Breast epithelium (tissue), 4 donors: ENCODE data around the gene ACSM4. TPM values are rescaled to one million over a fixed set of nuclear protein-coding genes. Genes with fewer than 3 reads are reported as not detected.

Source experiments
- DNase-seq, 2 donors: peaks; one replicate each; pipeline ENCODE4 v3.0.0-alpha.2; 2019; ENCODE audit warnings: low spot score in 2 of 2
- H3K27ac ChIP-seq, 2 donors: fragments of 200-600 bp; sonication (generic) in 1 of 2; one replicate each; pipeline ENCODE4 v1.5.1; 2016 to 2019; ENCODE audit warnings: mild to moderate bottlenecking in 1 of 2
- H3K27me3 ChIP-seq, 2 donors: fragments of 200-600 bp; sonication (generic) in 1 of 2; one replicate each; pipeline versions ENCODE4 v1.5.1 to v1.6.0; 2017 to 2019; ENCODE audit warnings: control low read depth in 1 of 2, mild to moderate bottlenecking in 1 of 2
- H3K36me3 ChIP-seq: fragments of 200-600 bp; one replicate; pipeline ENCODE4 v1.5.1; 2019
- H3K4me1 ChIP-seq, 2 donors: fragments of 200-600 bp; sonication (generic); one replicate each; pipeline ENCODE4 v1.5.1; 2016 to 2019; ENCODE audit warnings: control low read depth in 1 of 2
- H3K4me3 ChIP-seq, 3 donors: fragments of 200-600 bp; sonication (generic); 1 replicate in 2 of 3; 2 replicates in 1 of 3; pipeline ENCODE4 v1.5.1; 2016 to 2019; ENCODE audit warnings: mild to moderate bottlenecking in 3 of 3, moderate library complexity in 2 of 3
- H3K9me3 ChIP-seq, 2 donors: fragments of 200-600 bp; sonication (generic) in 1 of 2; one replicate each; pipeline ENCODE4 v1.5.1; 2016 to 2019; ENCODE audit warnings: control low read depth in 1 of 2
- CTCF ChIP-seq, 3 donors: fragments of 450-650 bp; IDR thresholded peaks; one replicate each; pipeline ENCODE4 v1.5.1; 2016 to 2017; ENCODE audit warnings: antibody characterized with exemption in 3 of 3, mild to moderate bottlenecking in 3 of 3, moderate library complexity in 3 of 3
- POLR2A ChIP-seq: fragments of 450-650 bp; IDR thresholded peaks from one replicate; pipeline ENCODE4 v1.6.1; 2016; ENCODE audit warnings: antibody characterized with exemption, mild to moderate bottlenecking, moderate library complexity
- POLR2AphosphoS5 ChIP-seq, 3 donors: sonication (generic); formaldehyde crosslinking; IDR thresholded peaks; one replicate each; pipeline ENCODE4 v1.6.1; 2017; ENCODE audit warnings: antibody characterized with exemption in 3 of 3
- intact Hi-C: fragments of 100-400 bp; cut with DNase I; formaldehyde crosslinking; loops from one replicate; pipeline ENCODE4 v1.15.1; 2023; ENCODE audit warnings: low total_unique reads
- total RNA-seq, 3 donors: library from RNA; depleted of rRNA; stranded (reverse); fragments of >200 nt; gene quantifications; one replicate each; pipeline ENCODE4 v1.1.0, GENCODE V29; 2016

Gene ACSM4
- total RNA-seq, 3 donors from 2014 or later, result not detected

DNA sequence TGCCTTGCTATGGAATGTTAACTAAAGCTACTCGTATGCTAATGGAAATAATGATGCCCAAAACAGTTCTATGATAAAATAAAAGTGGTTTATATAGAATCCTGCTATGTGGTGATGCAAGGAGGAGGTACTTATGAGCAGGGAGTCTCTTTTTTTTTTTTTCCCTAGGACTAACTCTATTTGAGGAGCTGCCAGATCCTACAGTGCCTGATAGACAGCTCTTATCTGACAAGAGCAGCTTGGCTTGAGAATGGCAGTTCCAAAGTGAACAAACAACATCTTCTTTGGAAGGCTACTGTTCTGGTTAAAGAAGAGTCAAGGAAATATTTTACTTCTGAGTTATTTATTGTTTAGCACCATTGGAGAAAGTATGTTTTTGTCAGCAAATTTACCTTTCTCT lies 10.2 kb upstream of the ACSM4 start:
- intact Hi-C loops, result no loop called here
- Histone ChIP-seq H3K36me3 (no peaks in the 10 kb centered on the region), H3K27ac (no peak overlapping the region), H3K27me3 (no peaks in the 10 kb centered on the region), H3K9me3 (peaks cover 0 to 13% of the 10 kb centered on the region in 2 donors), H3K4me1 (no peaks in the 10 kb centered on the region), H3K4me3 (no peak overlapping the region)
- TF ChIP-seq POLR2A (no peak), CTCF (IDR thresholded peaks at IDR 0.05) (no peak), POLR2AphosphoS5 (IDR thresholded peaks at IDR 0.05) (no peak)
- DNase-seq, result no peak

GRCh38 chr12:7295529-7295928 lies 8.3 kb upstream of the ACSM4 start:
- Histone ChIP-seq H3K27me3 (no peaks in the 10 kb centered on the region), H3K36me3 (no peaks in the 10 kb centered on the region), H3K9me3 (peaks cover 0 to 4% of the 10 kb centered on the region in 2 donors), H3K27ac (no peak overlapping the region), H3K4me3 (no peak overlapping the region), H3K4me1 (no peaks in the 10 kb centered on the region)
- no peak for DNase-seq
- intact Hi-C loops, result no loop called here
- TF ChIP-seq POLR2A (no peak), CTCF (IDR thresholded peaks at IDR 0.05) (no peak), POLR2AphosphoS5 (IDR thresholded peaks at IDR 0.05) (no peak)

- Histone ChIP-seq H3K36me3 (no peaks in the 10 kb centered on the region), H3K27me3 (no peaks in the 10 kb centered on the region), H3K4me1 (no peaks in the 10 kb centered on the region), H3K4me3 (no peak overlapping the region), H3K27ac (no peak overlapping the region), H3K9me3 (no peaks in the 10 kb centered on the region)
- intact Hi-C loops, result no loop called here
- no peak for DNase-seq
- TF ChIP-seq CTCF (IDR thresholded peaks at IDR 0.05) (no peak), POLR2A (no peak), POLR2AphosphoS5 (IDR thresholded peaks at IDR 0.05) (no peak)
Measured at GRCh38 chr12:7297865-7298264, 6.0 kb upstream of the ACSM4 start.

DNA sequence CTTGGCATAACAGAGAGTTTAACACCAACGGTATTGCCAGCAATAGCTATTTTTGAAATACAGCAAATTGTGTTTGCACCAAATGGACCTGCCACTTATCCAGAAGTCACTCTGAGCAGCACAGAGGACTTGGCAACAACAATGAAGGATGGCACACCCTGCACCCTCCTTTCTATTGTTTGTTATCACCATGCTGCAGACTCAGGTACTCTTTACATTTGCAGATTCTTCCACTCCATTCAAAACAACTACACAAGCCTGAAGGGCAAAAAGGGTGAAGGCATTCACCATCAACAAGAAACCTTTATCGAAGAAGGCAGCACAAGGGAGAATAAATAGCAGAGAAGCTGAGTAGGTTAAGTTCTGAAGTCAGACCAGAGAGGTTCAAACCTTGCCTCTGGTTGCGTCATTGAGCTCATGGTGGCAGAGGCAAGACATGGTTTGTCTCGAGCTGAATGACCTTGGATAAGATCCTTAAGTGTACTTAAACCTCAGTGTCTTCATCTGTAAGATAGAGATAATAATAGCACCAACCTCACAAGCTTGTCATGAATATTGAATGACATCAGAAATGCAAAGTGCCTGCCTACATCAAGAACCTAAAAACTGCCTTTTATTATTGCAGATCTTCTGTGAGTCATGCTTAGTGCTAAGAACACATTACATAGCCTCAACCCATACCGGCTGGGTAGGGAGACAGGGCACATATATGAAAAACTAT lies 1.4 kb upstream of the ACSM4 start:
- Histone ChIP-seq H3K4me1 (no peaks in the 10 kb centered on the region), H3K4me3 (no peak overlapping the region), H3K27me3 (no peaks in the 10 kb centered on the region), H3K27ac (no peak overlapping the region), H3K36me3 (no peaks in the 10 kb centered on the region), H3K9me3 (no peaks in the 10 kb centered on the region)
- DNase-seq, result no peak
- intact Hi-C loops, result no loop called here
- TF ChIP-seq POLR2A, result no peak
- TF ChIP-seq CTCF (IDR thresholded peaks at IDR 0.05), result no peak

DNA sequence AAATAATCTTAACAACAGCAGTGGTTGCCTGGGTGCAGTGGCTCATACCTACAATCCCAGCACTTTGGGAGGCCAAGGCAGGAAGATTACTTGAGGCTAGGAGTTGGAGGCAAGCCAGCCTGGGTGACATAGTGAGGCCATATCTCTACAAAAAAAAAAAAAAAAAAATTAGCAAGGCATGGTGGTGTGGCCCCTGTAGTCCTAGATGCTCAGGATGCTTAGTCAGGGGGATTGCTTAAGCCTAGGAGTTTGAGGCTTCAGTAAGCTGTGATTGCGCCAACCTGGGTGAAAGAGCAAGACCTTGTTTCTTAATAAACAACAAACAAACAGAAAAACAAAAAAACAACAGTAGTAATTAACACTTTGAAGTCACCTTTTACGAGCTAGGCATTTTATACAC lies 642 bp upstream of the ACSM4 start:
- Histone ChIP-seq H3K4me3 (no peak overlapping the region), H3K9me3 (no peaks in the 10 kb centered on the region), H3K4me1 (no peaks in the 10 kb centered on the region), H3K27me3 (no peaks in the 10 kb centered on the region), H3K36me3 (no peaks in the 10 kb centered on the region), H3K27ac (no peak overlapping the region)
- TF ChIP-seq POLR2AphosphoS5 (IDR thresholded peaks at IDR 0.05), result no peak
- intact Hi-C loops, result no loop called here
- DNase-seq, result no peak
